ENCODE results near the gene SFRP2. TPM values are rescaled to one million over a fixed set of nuclear protein-coding genes. Genes with fewer than 3 reads are reported as not detected.
A peak's percentile ranks its signal among the peaks of the same experiment; 100 is the strongest.

SFRP2 gene
- total and polyA plus RNA-seq, 2 experiments from 2014 or later = 0.30 to 5.0 TPM

GRCh38 chr4:153790962-153791551 is 2.2 kb upstream of the SFRP2 start:
- no peaks in the 10 kb centered on the region for H3K9me3 ChIP-seq (ENCODE audit: low read depth)
- no peak overlapping the region for H3K27ac ChIP-seq
- peaks cover 64% of the 10 kb centered on the region for H3K27me3 ChIP-seq
- no peaks in the 10 kb centered on the region for H3K36me3 ChIP-seq
- H3K4me3 ChIP-seq = peak overlapping the region; percentile 21
- peak; percentile 24 for TF ChIP-seq CTCF (IDR thresholded peaks at IDR 0.05; ENCODE audit: low read depth, low read length)
- peak; percentile 24 to 75 for DNase-seq (ENCODE audit: low read depth in 1 of 2, low spot score in 1 of 2)
- H3K4me1 ChIP-seq (ENCODE audit: low read depth) = no peaks in the 10 kb centered on the region

GRCh38 chr4:153790500-153790865 is 1.6 kb upstream of the SFRP2 start:
- Histone ChIP-seq H3K9me3 (ENCODE audit: low read depth) (no peaks in the 10 kb centered on the region), H3K4me1 (ENCODE audit: low read depth) (no peaks in the 10 kb centered on the region), H3K36me3 (no peaks in the 10 kb centered on the region), H3K4me3 (peak overlapping the region; percentile 21), H3K27ac (no peak overlapping the region), H3K27me3 (peaks cover 64% of the 10 kb centered on the region)
- no peak for DNase-seq (ENCODE audit: low read depth in 1 of 2, low spot score in 1 of 2)
- TF ChIP-seq CTCF (IDR thresholded peaks at IDR 0.05; ENCODE audit: low read depth, low read length) = no peak

- Histone ChIP-seq H3K9me3 (ENCODE audit: low read depth) (no peaks in the 10 kb centered on the region), H3K4me1 (ENCODE audit: low read depth) (no peaks in the 10 kb centered on the region), H3K36me3 (no peaks in the 10 kb centered on the region), H3K4me3 (no peak overlapping the region), H3K27ac (no peak overlapping the region), H3K27me3 (peaks cover 64% of the 10 kb centered on the region)
- no peak for DNase-seq (ENCODE audit: low read depth in 1 of 2, low spot score in 1 of 2)
- no peak for TF ChIP-seq CTCF (IDR thresholded peaks at IDR 0.05; ENCODE audit: low read depth, low read length)
Observed at GRCh38 chr4:153789741-153790499, 1.0 kb upstream of the SFRP2 start.

GRCh38 chr4:153788051-153788412 is 851 bp downstream of the SFRP2 start:
- Histone ChIP-seq H3K4me3 (peak overlapping the region; percentile 22), H3K9me3 (ENCODE audit: low read depth) (no peaks in the 10 kb centered on the region), H3K36me3 (no peaks in the 10 kb centered on the region), H3K27ac (no peak overlapping the region), H3K27me3 (peaks cover 63% of the 10 kb centered on the region), H3K4me1 (ENCODE audit: low read depth) (no peaks in the 10 kb centered on the region)
- no peak for TF ChIP-seq CTCF (IDR thresholded peaks at IDR 0.05; ENCODE audit: low read depth, low read length)
- DNase-seq (ENCODE audit: low read depth in 1 of 2, low spot score in 1 of 2) = no peak

GRCh38 chr4:153787575-153787974 is 1.3 kb downstream of the SFRP2 start:
- no peak for DNase-seq (ENCODE audit: low read depth in 1 of 2, low spot score in 1 of 2)
- no peak for TF ChIP-seq CTCF (IDR thresholded peaks at IDR 0.05; ENCODE audit: low read depth, low read length)
- no peaks in the 10 kb centered on the region for H3K36me3 ChIP-seq
- no peaks in the 10 kb centered on the region for H3K4me1 ChIP-seq (ENCODE audit: low read depth)
- H3K27ac ChIP-seq = no peak overlapping the region
- H3K27me3 ChIP-seq = peaks cover 61% of the 10 kb centered on the region
- H3K9me3 ChIP-seq (ENCODE audit: low read depth) = no peaks in the 10 kb centered on the region
- H3K4me3 ChIP-seq = peak overlapping the region; percentile 22
